Astrocyte (in vitro differentiated cells and primary cell): ENCODE results near the gene PTPRN2.

Source experiments
- EZH2 ChIP-seq: IDR thresholded peaks from 2 replicates; pipeline ENCODE4 v1.6.1; 2012; ENCODE audit warnings: mild to moderate bottlenecking, low read length, inconsistent platforms; ENCODE audit not compliant: insufficient read depth
- TF ChIP-seq, protein P1 (sequence below): IDR thresholded peaks from 2 replicates; pipeline ENCODE4 v1.5.1; 2011; ENCODE audit warnings: low read depth, mild to moderate bottlenecking, inconsistent platforms, low read length, moderate library complexity; ENCODE audit not compliant: insufficient read depth

DNA sequence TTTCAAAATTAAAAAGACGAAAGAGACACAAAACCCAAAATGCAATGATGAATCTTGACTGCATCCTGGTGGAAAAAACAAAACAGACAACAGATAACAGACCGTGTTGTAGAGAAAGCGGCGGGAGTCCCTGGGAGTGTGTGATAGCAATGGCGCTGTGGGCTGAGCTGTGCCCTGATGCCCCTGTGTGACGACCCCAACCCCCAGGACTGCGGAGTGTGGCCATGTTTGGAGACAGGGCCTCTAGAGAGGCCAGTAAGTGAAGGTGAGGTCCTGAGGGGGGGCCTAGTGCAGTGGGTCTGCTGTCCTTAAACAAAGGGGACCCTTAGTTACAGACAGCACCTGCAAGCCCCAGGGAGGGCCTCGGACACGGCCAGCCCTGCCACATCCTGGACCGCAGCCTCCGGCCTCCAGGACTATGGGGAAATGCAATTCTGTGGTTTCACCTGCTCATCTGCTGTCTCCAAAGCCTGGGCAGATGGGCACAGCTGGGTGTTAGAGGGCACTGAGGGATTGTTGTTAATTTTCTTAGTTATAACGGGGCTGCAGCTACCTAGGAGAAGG is 973.1 kb downstream of the PTPRN2 start:
- TF ChIP-seq, protein P1, sequence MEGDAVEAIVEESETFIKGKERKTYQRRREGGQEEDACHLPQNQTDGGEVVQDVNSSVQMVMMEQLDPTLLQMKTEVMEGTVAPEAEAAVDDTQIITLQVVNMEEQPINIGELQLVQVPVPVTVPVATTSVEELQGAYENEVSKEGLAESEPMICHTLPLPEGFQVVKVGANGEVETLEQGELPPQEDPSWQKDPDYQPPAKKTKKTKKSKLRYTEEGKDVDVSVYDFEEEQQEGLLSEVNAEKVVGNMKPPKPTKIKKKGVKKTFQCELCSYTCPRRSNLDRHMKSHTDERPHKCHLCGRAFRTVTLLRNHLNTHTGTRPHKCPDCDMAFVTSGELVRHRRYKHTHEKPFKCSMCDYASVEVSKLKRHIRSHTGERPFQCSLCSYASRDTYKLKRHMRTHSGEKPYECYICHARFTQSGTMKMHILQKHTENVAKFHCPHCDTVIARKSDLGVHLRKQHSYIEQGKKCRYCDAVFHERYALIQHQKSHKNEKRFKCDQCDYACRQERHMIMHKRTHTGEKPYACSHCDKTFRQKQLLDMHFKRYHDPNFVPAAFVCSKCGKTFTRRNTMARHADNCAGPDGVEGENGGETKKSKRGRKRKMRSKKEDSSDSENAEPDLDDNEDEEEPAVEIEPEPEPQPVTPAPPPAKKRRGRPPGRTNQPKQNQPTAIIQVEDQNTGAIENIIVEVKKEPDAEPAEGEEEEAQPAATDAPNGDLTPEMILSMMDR, result no peak
- no peak for TF ChIP-seq EZH2
